HepG2 (cell line): ENCODE measurements around the gene CDO1. TPM values are rescaled to one million over a fixed set of nuclear protein-coding genes. Genes with fewer than 3 reads are reported as not detected.

Source experiments
- ATAC-seq: fragments of 200-7000 bp; cut with Tn5 transposase; 3 replicates; pipeline ENCODE4 v1.9.1; 2020; ENCODE audit warnings: mild to moderate bottlenecking, moderate library complexity
- BruUV-seq: library from RNA; stranded (reverse); fragments of 400-500 nt; replicated peaks from 2 replicates; lab custom pipeline; 2021; lab: Mats Ljungman, UMichigan
- CTCF ChIA-PET: fragments of 300-600 bp; formaldehyde crosslinking; extraction: SDS; loops from one replicate; lab custom pipeline; 2021; ENCODE audit warnings: low total read pairs, inconsistent platforms, low intra/inter-chr PET ratio; lab: Yijun Ruan, JAX
- POLR2A ChIA-PET: fragments of 350-600 bp; sonication (Branson Sonifier 250); formaldehyde crosslinking; loops from one replicate; lab custom pipeline; 2020; ENCODE audit warnings: antibody characterized with exemption, inconsistent platforms; lab: Yijun Ruan, JAX
- DNase-seq: peaks from one replicate; pipeline ENCODE4 v3.0.0-alpha.2; 2015; ENCODE audit warnings: low spot score
- FAIRE-seq: peaks from 3 replicates; lab custom pipeline; 2011; peaks lifted over from hg19 to GRCh38; lab: Jason Lieb, UNC
- H2AFZ ChIP-seq: one replicate; pipeline ENCODE4 v1.6.1; 2011; ENCODE audit warnings: low read length, inconsistent platforms
- H3K27ac ChIP-seq: fragments of 300-600 bp; 3 replicates; pipeline ENCODE4 v1.8.0; 2011; ENCODE audit warnings: mixed run types, mild to moderate bottlenecking, mixed read lengths, low read length, inconsistent platforms; ENCODE audit not compliant: insufficient read depth; ENCODE audit errors: extremely low read length
- H3K27me3 ChIP-seq, 2 experiments: fragments of 200-600 bp in 1 of 2; 2 replicates in 1 of 2; 3 replicates in 1 of 2; pipeline versions ENCODE4 v1.6.0 to v1.8.0; 2011; ENCODE audit warnings: low read length in 2 of 2, mild to moderate bottlenecking in 2 of 2, moderate library complexity in 2 of 2, inconsistent platforms in 1 of 2; ENCODE audit not compliant: insufficient read depth in 2 of 2, control insufficient read depth in 1 of 2
- H3K36me3 ChIP-seq, 2 experiments: fragments of 200-600 bp in 1 of 2; replicated peaks in 1 of 2; 2 replicates in 1 of 2; 3 replicates in 1 of 2; pipeline versions ENCODE4 v1.5.1 to v1.8.0; 2011; ENCODE audit warnings: low read length in 2 of 2, inconsistent platforms in 1 of 2; ENCODE audit not compliant: insufficient read depth in 2 of 2, control insufficient read depth in 1 of 2
- H3K4me1 ChIP-seq: 2 replicates; pipeline ENCODE4 v1.5.1; 2012; ENCODE audit warnings: low read length, inconsistent platforms; ENCODE audit not compliant: insufficient read depth
- H3K4me2 ChIP-seq: 2 replicates; pipeline ENCODE4 v1.6.0; 2011; ENCODE audit warnings: low read depth, low read length, inconsistent platforms
- H3K4me3 ChIP-seq, 3 experiments: fragments of 200-600 bp in 1 of 3; sonication (generic), shearing (Covaris generic) in 1 of 3; replicated peaks in 1 of 3; 2 replicates each; pipeline ENCODE4 v1.5.1; 2011 to 2016; ENCODE audit warnings: low read length in 3 of 3, inconsistent platforms in 2 of 3, low read depth in 2 of 3, mild to moderate bottlenecking in 2 of 3, control low read depth in 1 of 3, mixed read lengths in 1 of 3; ENCODE audit not compliant: insufficient read depth in 1 of 3
- H3K79me2 ChIP-seq: one replicate; pipeline ENCODE4 v1.6.1; 2011; ENCODE audit warnings: low read length, inconsistent platforms; ENCODE audit not compliant: insufficient read depth
- H3K9ac ChIP-seq: 2 replicates; pipeline ENCODE4 v1.6.0; 2011; ENCODE audit warnings: mild to moderate bottlenecking, low read depth, low read length, inconsistent platforms; ENCODE audit not compliant: insufficient read depth
- H3K9me3 ChIP-seq: 2 replicates; pipeline ENCODE4 v1.5.1; 2012; ENCODE audit warnings: mild to moderate bottlenecking, low read length
- H4K20me1 ChIP-seq: 2 replicates; pipeline ENCODE4 v1.6.0; 2011; ENCODE audit warnings: inconsistent platforms, mild to moderate bottlenecking, low read length, moderate library complexity; ENCODE audit not compliant: insufficient read depth
- AHR ChIP-seq: IDR thresholded peaks from 2 replicates; pipeline ENCODE4 v1.6.1; 2018; ENCODE audit warnings: missing genetic modification reagents, missing compliant biosample characterization
- HDAC1 ChIP-seq: sonication (generic); formaldehyde crosslinking; IDR thresholded peaks from 2 replicates; pipeline ENCODE4 v1.5.1; 2020; ENCODE audit warnings: mild to moderate bottlenecking, missing genetic modification reagents
- HIC2 ChIP-seq: sonication (generic); formaldehyde crosslinking; IDR thresholded peaks from 2 replicates; pipeline ENCODE4 v1.9.0; 2022; ENCODE audit warnings: low read depth, missing genetic modification reagents
- HMG20A ChIP-seq: IDR thresholded peaks from 2 replicates; pipeline ENCODE4 v1.6.1; 2016; ENCODE audit warnings: borderline replicate concordance
- KLF15 ChIP-seq: sonication (generic); formaldehyde crosslinking; IDR thresholded peaks from 2 replicates; pipeline ENCODE4 v1.8.1; 2023; ENCODE audit warnings: borderline replicate concordance, mild to moderate bottlenecking, inconsistent platforms, missing genetic modification reagents, mixed read lengths
- KLF6 ChIP-seq: IDR thresholded peaks from 2 replicates; pipeline ENCODE4 v1.8.0; 2016; ENCODE audit warnings: missing biosample characterization, missing genetic modification reagents
- MTF1 ChIP-seq: sonication (generic); formaldehyde crosslinking; IDR thresholded peaks from 2 replicates; pipeline ENCODE4 v1.5.0; 2020; ENCODE audit warnings: missing genetic modification reagents
- MYC ChIP-seq: sonication (generic); formaldehyde crosslinking; IDR thresholded peaks from 2 replicates; pipeline ENCODE4 v1.9.0; 2021; ENCODE audit warnings: missing genetic modification reagents, borderline replicate concordance
- NFE2L1 ChIP-seq: sonication (generic); formaldehyde crosslinking; IDR thresholded peaks from 2 replicates; pipeline ENCODE4 v1.4.0; 2020; ENCODE audit warnings: missing genetic modification reagents, mild to moderate bottlenecking, borderline replicate concordance
- NFIB ChIP-seq: sonication (generic); formaldehyde crosslinking; IDR thresholded peaks from 2 replicates; pipeline ENCODE4 v1.9.0; 2021; ENCODE audit warnings: missing genetic modification reagents, mild to moderate bottlenecking, borderline replicate concordance
- PHF20 ChIP-seq: sonication (generic); formaldehyde crosslinking; IDR thresholded peaks from 2 replicates; pipeline ENCODE4 v1.5.0; 2020; ENCODE audit warnings: mild to moderate bottlenecking, missing genetic modification reagents
- RORA ChIP-seq: sonication (generic); formaldehyde crosslinking; IDR thresholded peaks from 2 replicates; pipeline ENCODE4 v1.5.0; 2020; ENCODE audit warnings: mild to moderate bottlenecking, missing genetic modification reagents, moderate library complexity
- SNAPC5 ChIP-seq: sonication (generic); formaldehyde crosslinking; IDR thresholded peaks from 2 replicates; pipeline ENCODE4 v1.8.1; 2023; ENCODE audit warnings: mild to moderate bottlenecking, missing genetic modification reagents, borderline replicate concordance
- SP4 ChIP-seq: sonication (generic); formaldehyde crosslinking; IDR thresholded peaks from 2 replicates; pipeline ENCODE4 v1.8.1; 2023; ENCODE audit warnings: mild to moderate bottlenecking, missing genetic modification reagents
- ZBTB7A ChIP-seq: sonication (generic); formaldehyde crosslinking; IDR thresholded peaks from 2 replicates; pipeline ENCODE4 v1.8.0; 2022; ENCODE audit warnings: mild to moderate bottlenecking, missing genetic modification reagents
- ZNF263 ChIP-seq: sonication (generic); formaldehyde crosslinking; IDR thresholded peaks from 2 replicates; pipeline ENCODE4 v1.4.0; 2020; ENCODE audit warnings: missing genetic modification reagents
- ZNF496 ChIP-seq: sonication (generic); formaldehyde crosslinking; IDR thresholded peaks from 2 replicates; pipeline ENCODE4 v1.8.1; 2023; ENCODE audit warnings: mild to moderate bottlenecking, moderate library complexity, missing genetic modification reagents; ENCODE audit not compliant: insufficient replicate concordance
- ZNF543 ChIP-seq: sonication (generic); formaldehyde crosslinking; IDR thresholded peaks from 2 replicates; pipeline ENCODE4 v1.4.0; 2020; ENCODE audit warnings: mild to moderate bottlenecking, missing genetic modification reagents
- ZNF552 ChIP-seq: sonication (generic); formaldehyde crosslinking; IDR thresholded peaks from 2 replicates; pipeline ENCODE4 v1.9.0; 2022; ENCODE audit warnings: missing genetic modification reagents, mild to moderate bottlenecking, borderline replicate concordance
- ZNF788 ChIP-seq: sonication (generic); formaldehyde crosslinking; IDR thresholded peaks from 2 replicates; pipeline ENCODE4 v1.5.0; 2020; ENCODE audit warnings: mild to moderate bottlenecking, missing genetic modification reagents, borderline replicate concordance
- ZNF800 ChIP-seq: sonication (generic); formaldehyde crosslinking; IDR thresholded peaks from 2 replicates; pipeline ENCODE4 v1.4.0; 2020; ENCODE audit warnings: missing genetic modification reagents
- WGBS: methylation state at CpG from one replicate; pipeline ENCODE4 v1.1.6; 2017; ENCODE audit warnings: low lambda C conversion rate; 5-methylcytosine and 5-hydroxymethylcytosine counted together
- in situ Hi-C: cut with HindIII; loops from 2 replicates; pipeline ENCODE4 v1.10.0; 2017; ENCODE audit warnings: low pct_unique_long_range_greater_than_20kb; ENCODE audit not compliant: extremely low pct_ligation_motif_present
- intact Hi-C: fragments of 100-400 bp; cut with micrococcal nuclease; formaldehyde crosslinking; loops from one replicate; pipeline ENCODE4 v1.10.0; 2022; ENCODE audit not compliant: unreplicated experiment
- polyA plus RNA-seq, 8 experiments: library from polyadenylated mRNA; depleted of rRNA in 3 of 8; stranded (reverse) in 7 of 8; unstranded in 1 of 8; fragments of >200 nt; fragmentation: Illumina TruSeq in 4 of 8; extraction: Trizol in 4 of 8; gene quantifications; 2 replicates each; pipeline versions ENCODE4 v1.2.1 to v1.2.3, GENCODE V29; 2011 to 2016; ENCODE audit warnings: low read depth in 4 of 8, missing spikeins in 1 of 8, mixed read lengths in 1 of 8; ENCODE audit not compliant: insufficient read depth in 1 of 8
- total RNA-seq, 5 experiments: library from RNA; depleted of rRNA; stranded (reverse); fragments of >200 nt; fragmentation: Illumina TruSeq; extraction: Trizol; gene quantifications; 2 replicates each; pipeline ENCODE4 v1.2.3, GENCODE V29; 2016; ENCODE audit warnings: low read depth in 1 of 5

CDO1 gene
- total and polyA plus RNA-seq, 2 of the 13 experiments (the other 11 are each of a cell fraction or from before 2014, with no cell fraction given) = 3.2 to 4.4 TPM

GRCh38 chr5:115842089-115842935 is 25.9 kb upstream of the CDO1 start:
- H4K20me1 ChIP-seq = peaks cover 13% of the 10 kb centered on the region
- peaks cover 57% of the 10 kb centered on the region for H3K4me1 ChIP-seq
- in situ Hi-C loops = loop anchor here (25.0 kb wide), 1 partner anchor 220 kb away; no protein-coding TSS in a partner anchor
- no peaks in the 10 kb centered on the region; a peak in 1 of 5 replicates for H3K27me3 ChIP-seq
- H3K4me3 ChIP-seq = peak overlapping the region; percentile 77 to 98 (median 91)
- no peak for FAIRE-seq
- WGBS = 0% methylated on average over 11 of the region's 68 CpGs
- BruUV-seq = no TSS peak
- peaks cover 0 to 5% of the 10 kb centered on the region in 2 experiments; a peak in 1 of 5 replicates for H3K36me3 ChIP-seq
- peak overlapping the region; percentile 99 for H3K27ac ChIP-seq
- peaks cover 90% of the 10 kb centered on the region for H3K79me2 ChIP-seq
- peak; percentile 92 for ATAC-seq
- POLR2A ChIA-PET = no interaction called here
- peak; percentile 65 for DNase-seq
- CTCF ChIA-PET = no interaction called here
- H3K4me2 ChIP-seq = peak overlapping the region; percentile 77
- H2AFZ ChIP-seq = no peak overlapping the region
- H3K9ac ChIP-seq = peak overlapping the region; percentile 94
- intact Hi-C loops = loop anchor here (5.0 kb wide), 2 partner anchors 245 to 300 kb away; partner anchors contain the start of genes COMMD10 and FEM1C
- no peaks in the 10 kb centered on the region for H3K9me3 ChIP-seq
- TF ChIP-seq MYC (CRISPR knock-in tag) (no peak), ZNF263 (no peak), MTF1 (CRISPR knock-in tag) (no peak), ZNF788 (CRISPR knock-in tag) (0 out of 2 replicates have a peak, but pooled peaks have one; percentile 9), SNAPC5 (0 out of 2 replicates have a peak, but pooled peaks have one; percentile 39), NFE2L1 (CRISPR knock-in tag) (0 out of 2 replicates have a peak, but pooled peaks have one; percentile 45), HMG20A (CRISPR knock-in tag) (no peak), HIC2 (CRISPR knock-in tag) (no peak; the same call in 1 of the 2 replicates), ZNF800 (CRISPR knock-in tag) (peak; percentile 31; the same call in 1 of the 2 replicates), ZNF496 (CRISPR knock-in tag) (no peak), PHF20 (CRISPR knock-in tag) (no peak), HDAC1 (CRISPR knock-in tag) (peak; percentile 11; the same call in 1 of the 2 replicates), NFIB (no peak), ZBTB7A (CRISPR knock-in tag) (no peak; the same call in 1 of the 2 replicates), RORA (CRISPR knock-in tag) (no peak), ZNF543 (CRISPR knock-in tag) (peak; percentile 63; the same call in 1 of the 2 replicates), SP4 (CRISPR knock-in tag) (no peak), AHR (no peak), KLF15 (no peak), KLF6 (CRISPR knock-in tag) (no peak), ZNF552 (CRISPR knock-in tag) (no peak)
